ENCODE measurements around the gene BNIP1. TPM values are rescaled to one million over a fixed set of nuclear protein-coding genes. Genes with fewer than 3 reads are reported as not detected.

The BNIP1 gene
- total and polyA plus RNA-seq, 2 donors (not counting 3 experiments of a cell fraction or from before 2014, with no cell fraction given) = 19.7 to 22.6 TPM

GRCh38 chr5:173208296-173208695, 64.0 kb downstream of the BNIP1 start:
- no peaks in the 10 kb centered on the region for H3K9me3 ChIP-seq (replicated peaks; ENCODE audit: control insufficient read depth, insufficient read depth, low read length)
- no peaks in the 10 kb centered on the region for H3K9me1 ChIP-seq (replicated peaks; ENCODE audit: control insufficient read depth, extremely low read depth, insufficient read depth, low read length)
- intact Hi-C loops (cut with micrococcal nuclease) = no loop called here
- dilution Hi-C loops (cut with MboI; ENCODE audit: extremely low pct_ligation_motif_present, low sequenced_read_pairs) = no loop called here
- H2AFZ ChIP-seq (ENCODE audit: low read depth, low read length) = no peak overlapping the region
- no peak overlapping the region for H3K9ac ChIP-seq (replicated peaks; ENCODE audit: extremely low read depth, insufficient read depth, low read length)
- H3K36me3 ChIP-seq (ENCODE audit: control insufficient read depth in 2 of 2, extremely low read depth in 1 of 2, insufficient read depth in 2 of 2, low read length in 2 of 2) = no peaks in the 10 kb centered on the region
- no peak overlapping the region for H3K4me3 ChIP-seq (replicated peaks in 1 of 3; ENCODE audit: insufficient read depth in 1 of 3, low read depth in 1 of 3, low read length in 3 of 3)
- DNase-seq (ENCODE audit: low read depth, low spot score) (no peak), FAIRE-seq (no peak)
- no peaks in the 10 kb centered on the region for H3K4me1 ChIP-seq (ENCODE audit: control insufficient read depth, extremely low read depth, insufficient read depth, low read length)
- no TSS peak for BruUV-seq (replicated peaks)
- CTCF ChIA-PET = interaction anchor here (1.8 kb wide), 1 partner anchor 10 kb away, joined by 3 read pairs; no protein-coding TSS in a partner anchor
- no peaks in the 10 kb centered on the region for H3K79me2 ChIP-seq (ENCODE audit: control insufficient read depth, insufficient read depth, low read length)
- no peaks in the 10 kb centered on the region for H3K27me3 ChIP-seq (ENCODE audit: control insufficient read depth in 2 of 2, insufficient read depth in 2 of 2, low read length in 2 of 2)
- no peak overlapping the region for H3K4me2 ChIP-seq (ENCODE audit: insufficient read depth, low read length)
- H4K20me1 ChIP-seq (replicated peaks; ENCODE audit: control insufficient read depth, extremely low read depth, insufficient read depth, low read length) = no peaks in the 10 kb centered on the region
- POLR2A ChIA-PET = no interaction called here
- no peak overlapping the region for H3K27ac ChIP-seq (ENCODE audit: insufficient read depth, low read depth, low read length)
- TF ChIP-seq EZH2 (IDR thresholded peaks at IDR 0.05; ENCODE audit: borderline replicate concordance, low read depth, low read length, severe bottlenecking) (no peak), CTCF (IDR thresholded peaks at IDR 0.05; ENCODE audit: extremely low read depth in 1 of 2, insufficient read depth in 1 of 2, low read depth in 1 of 2, low read length in 2 of 2) (no peak), GATA2 (IDR thresholded peaks at IDR 0.05; ENCODE audit: insufficient read depth, insufficient read length, low read depth, low read length) (no peak), JUN (IDR thresholded peaks at IDR 0.05; ENCODE audit: borderline replicate concordance, insufficient read depth, insufficient read length, low read depth) (no peak), MAX (IDR thresholded peaks at IDR 0.05; ENCODE audit: insufficient read depth, insufficient read length) (no peak), POLR2AphosphoS5 (IDR thresholded peaks at IDR 0.05; ENCODE audit: insufficient read depth, low read depth, low read length) (no peak), FOS (IDR thresholded peaks at IDR 0.05; ENCODE audit: borderline replicate concordance, insufficient read depth, low read length) (no peak), MYC (IDR thresholded peaks at IDR 0.05; ENCODE audit: low read depth, low read length) (no peak), POLR2A (IDR thresholded peaks at IDR 0.05; ENCODE audit: low read depth, low read length) (no peak)

Data from endothelial cell of umbilical vein (primary cell).